Left ventricle myocardium inferior (tissue), 1 donor: ENCODE data around the gene EFR3B. TPM values are rescaled to one million over a fixed set of nuclear protein-coding genes. Genes with fewer than 3 reads are reported as not detected.

ENCODE experiments used
- DNase-seq: peaks from one replicate; pipeline ENCODE4 v3.0.0-alpha.2; 2020
- H3K27ac ChIP-seq: fragments of 200-600 bp; replicated peaks from 2 replicates; pipeline ENCODE4 v1.8.0; 2021
- H3K27me3 ChIP-seq: fragments of 200-600 bp; 2 replicates; pipeline ENCODE4 v1.8.0; 2021; ENCODE audit warnings: low read depth
- H3K36me3 ChIP-seq: fragments of 200-600 bp; 2 replicates; pipeline ENCODE4 v1.8.0; 2021
- H3K4me1 ChIP-seq: fragments of 200-600 bp; 2 replicates; pipeline ENCODE4 v1.8.0; 2021
- H3K4me3 ChIP-seq: fragments of 200-600 bp; 2 replicates; pipeline ENCODE4 v1.8.0; 2021; ENCODE audit warnings: mild to moderate bottlenecking, moderate library complexity
- H3K9me3 ChIP-seq: fragments of 200-600 bp; replicated peaks from 2 replicates; pipeline ENCODE4 v1.8.0; 2021
- intact Hi-C: fragments of 100-400 bp; cut with micrococcal nuclease; formaldehyde crosslinking; loops from one replicate; pipeline ENCODE4 v1.11.0; 2022
- total RNA-seq: library from RNA; stranded (reverse); fragmentation: NEBNext Ultra II Directional; extraction: Animal tissue kit (Norgen Biotek cat#: 25700); gene quantifications from one replicate; pipeline ENCODE4 v1.2.1, GENCODE V29; 2021
- TF ChIP-seq, protein P1 (sequence below): fragments of 200-600 bp; IDR thresholded peaks from 2 replicates; pipeline ENCODE4 v1.8.0; 2021; ENCODE audit warnings: antibody characterized with exemption, mild to moderate bottlenecking, borderline replicate concordance
- donor health status: DM: no; HTN: yes; CAD: no; lungs with severe emphysema.

Gene EFR3B
- total RNA-seq, 1 donor from 2014 or later, result 8.7 TPM

DNA sequence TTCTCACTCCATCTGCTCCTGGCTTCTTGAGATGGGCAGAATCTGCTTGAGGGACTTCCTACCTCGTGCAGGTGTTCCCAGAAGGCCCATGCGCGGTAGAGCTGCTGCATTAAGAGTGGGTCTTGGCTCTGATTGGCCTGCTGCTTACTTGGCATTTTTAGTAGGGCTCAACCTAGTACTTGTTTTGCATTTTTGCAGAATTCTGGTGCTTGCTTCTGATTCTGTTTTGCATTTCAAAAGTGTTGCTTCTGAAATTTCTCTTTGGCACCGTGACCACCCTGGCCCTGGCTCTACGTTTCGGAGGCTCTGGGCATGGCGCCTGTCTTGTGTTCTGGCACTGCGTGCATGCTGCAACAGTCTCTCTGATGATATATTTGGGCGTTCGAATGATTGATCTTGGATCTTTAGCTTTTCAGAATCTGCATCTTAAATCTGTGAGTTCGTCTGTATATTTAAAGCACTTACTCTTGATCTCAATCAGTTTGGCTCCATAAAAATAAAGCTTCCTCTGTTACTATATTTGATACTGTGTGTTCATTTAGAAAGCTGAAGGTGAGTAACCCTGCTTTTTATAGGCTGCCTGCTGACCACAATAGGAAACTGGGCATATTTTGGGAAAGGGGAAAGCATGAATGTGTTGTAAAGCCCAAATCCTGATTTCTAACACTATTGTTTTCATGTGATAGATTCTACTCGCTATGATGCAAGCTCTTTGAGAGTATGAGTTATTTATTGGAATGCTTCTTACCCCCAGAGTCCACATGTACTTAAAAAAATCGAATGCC, 22.2 kb downstream of the EFR3B start:
- no peaks in the 10 kb centered on the region for H3K36me3 ChIP-seq
- H3K9me3 ChIP-seq, result peaks cover 7% of the 10 kb centered on the region
- H3K27me3 ChIP-seq, result no peaks in the 10 kb centered on the region
- H3K4me3 ChIP-seq, result peak overlapping the region; percentile 41
- H3K4me1 ChIP-seq, result peaks cover 34% of the 10 kb centered on the region
- peak overlapping the region; percentile 73 for H3K27ac ChIP-seq
- intact Hi-C loops, result no loop called here
- TF ChIP-seq, protein P1, sequence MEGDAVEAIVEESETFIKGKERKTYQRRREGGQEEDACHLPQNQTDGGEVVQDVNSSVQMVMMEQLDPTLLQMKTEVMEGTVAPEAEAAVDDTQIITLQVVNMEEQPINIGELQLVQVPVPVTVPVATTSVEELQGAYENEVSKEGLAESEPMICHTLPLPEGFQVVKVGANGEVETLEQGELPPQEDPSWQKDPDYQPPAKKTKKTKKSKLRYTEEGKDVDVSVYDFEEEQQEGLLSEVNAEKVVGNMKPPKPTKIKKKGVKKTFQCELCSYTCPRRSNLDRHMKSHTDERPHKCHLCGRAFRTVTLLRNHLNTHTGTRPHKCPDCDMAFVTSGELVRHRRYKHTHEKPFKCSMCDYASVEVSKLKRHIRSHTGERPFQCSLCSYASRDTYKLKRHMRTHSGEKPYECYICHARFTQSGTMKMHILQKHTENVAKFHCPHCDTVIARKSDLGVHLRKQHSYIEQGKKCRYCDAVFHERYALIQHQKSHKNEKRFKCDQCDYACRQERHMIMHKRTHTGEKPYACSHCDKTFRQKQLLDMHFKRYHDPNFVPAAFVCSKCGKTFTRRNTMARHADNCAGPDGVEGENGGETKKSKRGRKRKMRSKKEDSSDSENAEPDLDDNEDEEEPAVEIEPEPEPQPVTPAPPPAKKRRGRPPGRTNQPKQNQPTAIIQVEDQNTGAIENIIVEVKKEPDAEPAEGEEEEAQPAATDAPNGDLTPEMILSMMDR, result no peak
- peak; percentile 28 for DNase-seq

DNA sequence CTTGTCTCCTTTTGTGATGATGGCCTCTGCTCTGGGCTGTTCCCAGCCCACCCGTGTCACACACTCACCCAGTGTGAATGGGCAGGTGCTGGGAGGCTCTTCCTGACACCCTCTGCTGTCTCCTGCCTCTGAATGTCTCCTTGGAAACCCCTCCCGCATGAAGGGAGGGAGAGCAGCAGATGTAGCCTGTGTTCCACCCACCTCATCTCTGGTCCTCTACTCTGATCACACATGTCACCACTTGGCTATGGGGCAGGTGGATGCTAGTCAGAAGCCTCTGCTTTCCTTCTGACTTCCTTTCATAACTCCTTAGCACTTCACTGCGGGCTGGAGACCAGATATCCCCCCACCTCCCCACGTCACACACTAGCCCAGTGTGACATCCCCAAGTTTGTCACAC, 23.9 kb downstream of the EFR3B start:
- Histone ChIP-seq H3K4me3 (no peak overlapping the region), H3K9me3 (peaks cover 7% of the 10 kb centered on the region), H3K27ac (no peak overlapping the region), H3K27me3 (no peaks in the 10 kb centered on the region), H3K4me1 (peaks cover 34% of the 10 kb centered on the region), H3K36me3 (no peaks in the 10 kb centered on the region)
- intact Hi-C loops, result no loop called here
- TF ChIP-seq, protein P1, result no peak
- no peak for DNase-seq

DNA sequence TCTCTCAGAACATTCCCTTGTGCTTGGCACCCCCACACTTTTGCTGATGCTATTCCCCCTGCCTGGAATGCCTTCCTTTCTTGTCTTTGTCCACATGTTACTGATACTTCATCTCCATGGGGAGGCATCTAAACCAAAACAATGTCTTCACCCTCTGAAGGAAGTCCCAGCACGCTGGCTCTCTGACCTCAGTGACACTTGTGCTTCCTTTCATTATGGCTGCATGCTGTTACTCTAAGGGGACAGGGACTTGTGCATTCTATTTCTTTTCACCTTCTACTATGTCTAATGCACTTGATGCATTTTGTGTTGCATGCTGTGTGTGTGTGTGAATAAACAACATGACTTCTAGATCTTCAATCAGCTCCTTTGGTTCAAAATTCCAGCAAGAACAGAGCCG, 24.6 kb downstream of the EFR3B start:
- TF ChIP-seq, protein P1, result no peak
- no peak overlapping the region for H3K27ac ChIP-seq
- peaks cover 7% of the 10 kb centered on the region for H3K9me3 ChIP-seq
- peaks cover 34% of the 10 kb centered on the region for H3K4me1 ChIP-seq
- no peak for DNase-seq
- no peak overlapping the region for H3K4me3 ChIP-seq
- H3K36me3 ChIP-seq, result no peaks in the 10 kb centered on the region
- H3K27me3 ChIP-seq, result no peaks in the 10 kb centered on the region
- intact Hi-C loops, result no loop called here

DNA sequence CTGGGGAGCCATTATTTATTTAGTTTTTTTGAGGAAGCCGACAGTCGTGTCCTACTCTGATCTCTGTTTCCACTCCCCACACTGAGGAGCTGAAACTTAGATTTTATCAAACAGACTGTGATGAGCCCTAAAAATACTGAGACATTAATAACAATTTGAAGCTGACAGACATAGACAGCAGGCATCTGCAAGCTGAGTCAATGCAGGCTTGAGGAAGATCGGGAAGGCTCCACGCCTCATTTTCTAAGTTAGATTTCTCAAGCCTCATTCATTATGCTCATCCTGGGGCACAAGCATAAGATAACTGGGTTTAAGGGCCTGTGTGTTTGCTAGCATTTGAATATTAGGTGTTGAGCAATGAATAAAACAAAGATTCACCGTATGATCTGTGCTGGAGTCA, 26.3 kb downstream of the EFR3B start:
- peaks cover 7% of the 10 kb centered on the region for H3K9me3 ChIP-seq
- intact Hi-C loops, result no loop called here
- TF ChIP-seq, protein P1, result no peak

DNA sequence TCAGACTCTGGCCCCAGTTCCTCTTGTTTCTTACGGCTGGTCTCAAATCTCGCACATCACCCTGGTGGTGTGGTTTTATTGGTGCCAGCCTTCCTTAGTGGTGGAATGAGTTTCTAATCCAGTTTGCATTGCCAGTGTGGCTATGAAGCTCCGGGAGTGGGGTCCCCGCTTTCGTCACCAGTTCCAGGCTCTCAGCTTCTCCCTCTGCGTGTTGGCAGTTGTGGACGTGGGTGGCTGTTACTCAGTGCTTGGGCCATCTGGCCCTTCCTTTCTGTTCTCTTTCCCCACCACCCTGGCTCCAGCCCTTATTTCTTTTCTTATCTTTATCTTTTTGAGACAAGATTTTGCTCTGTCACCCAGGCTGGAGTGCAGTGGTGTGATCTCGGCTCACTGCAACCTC, 30.1 kb downstream of the EFR3B start:
- Histone ChIP-seq H3K9me3 (no peaks in the 10 kb centered on the region), H3K27ac (no peak overlapping the region), H3K4me1 (peaks cover 14% of the 10 kb centered on the region), H3K36me3 (no peaks in the 10 kb centered on the region), H3K27me3 (no peaks in the 10 kb centered on the region), H3K4me3 (no peak overlapping the region)
- DNase-seq, result no peak
- intact Hi-C loops, result no loop called here
- TF ChIP-seq, protein P1, result no peak

More for the DNA sequence above, 26.3 kb downstream of the EFR3B start:
- H3K4me3 ChIP-seq, result no peak overlapping the region
- peaks cover 24% of the 10 kb centered on the region for H3K4me1 ChIP-seq
- no peaks in the 10 kb centered on the region for H3K27me3 ChIP-seq
- DNase-seq, result no peak
- H3K36me3 ChIP-seq, result no peaks in the 10 kb centered on the region
- H3K27ac ChIP-seq, result no peak overlapping the region
